ENCODE data around the gene PKLR. TPM values are rescaled to one million over a fixed set of nuclear protein-coding genes. Genes with fewer than 3 reads are reported as not detected.

The PKLR gene
- total and polyA plus RNA-seq, 2 of the 8 experiments (the other 6 are each of a cell fraction or from before 2014, with no cell fraction given), result 2.3 to 7.5 TPM

- DNase-seq (ENCODE audit: low read depth in 1 of 2, low spot score in 2 of 2), result no peak
- H3K4me1 ChIP-seq (replicated peaks in 1 of 4; ENCODE audit: control insufficient read depth in 3 of 4, insufficient read depth in 4 of 4, low read length in 3 of 4), result peaks cover 0 to 7% (median 3%) of the 10 kb centered on the region in 4 experiments; a peak in 4 of 7 replicates
- H3K79me1 ChIP-seq (ENCODE audit: low read depth, low read length), result peaks cover 6% of the 10 kb centered on the region
- H3K79me2 ChIP-seq (ENCODE audit: control insufficient read depth in 1 of 2, insufficient read depth in 2 of 2, low read length in 2 of 2), result peaks cover 0 to 4% of the 10 kb centered on the region in 2 experiments; a peak in 1 of 4 replicates
- no peak overlapping the region for H3K4me3 ChIP-seq (ENCODE audit: extremely low read depth in 1 of 4, insufficient read depth in 2 of 4, low read depth in 3 of 4, low read length in 4 of 4)
- ChIA-PET POLR2A (ENCODE audit: partially characterized antibody) (interaction anchor here (1.2 to 1.6 kb wide), 2 partner anchors 10 to 20 kb away, joined by 3 to 4 read pairs; no protein-coding TSS in a partner anchor), CTCF (ENCODE audit: partially characterized antibody) (interaction anchor here (0.6 to 15.0 kb wide), 7 partner anchors 10 to 625 kb away, joined by 3 to 227 read pairs (median 4); partner anchors contain the start of gene ENTREP3)
- no peak overlapping the region for H3K23ac ChIP-seq (ENCODE audit: insufficient read length)
- no peak overlapping the region for H2BK20ac ChIP-seq (ENCODE audit: low read length)
- H4K20me1 ChIP-seq (replicated peaks in 1 of 2; ENCODE audit: control insufficient read depth in 1 of 2, insufficient read depth in 2 of 2, low read length in 2 of 2), result peaks cover 0 to 8% of the 10 kb centered on the region in 2 experiments
- FAIRE-seq, result no peak
- H2BK5ac ChIP-seq (ENCODE audit: low read depth, low read length), result no peak overlapping the region
- H2BK12ac ChIP-seq (ENCODE audit: low read depth, low read length), result no peak overlapping the region
- no peak overlapping the region for H3K4ac ChIP-seq (replicated peaks; ENCODE audit: insufficient read length, low read depth, low read length)
- no peak overlapping the region for H2AK5ac ChIP-seq (ENCODE audit: low read depth, low read length)
- H4K5ac ChIP-seq (ENCODE audit: insufficient read length, low read depth, low read length), result no peak overlapping the region
- no peak overlapping the region for H2AFZ ChIP-seq (ENCODE audit: low read length)
- H3K9ac ChIP-seq (replicated peaks in 1 of 4; ENCODE audit: extremely low read depth in 1 of 4, low read depth in 3 of 4, low read length in 3 of 4), result no peak overlapping the region
- H4K8ac ChIP-seq (ENCODE audit: extremely low read depth, insufficient read depth, low read length), result no peak overlapping the region
- no peaks in the 10 kb centered on the region for H3K9me3 ChIP-seq (ENCODE audit: insufficient read depth in 2 of 2, low read depth in 1 of 2, low read length in 1 of 2)
- H3K18ac ChIP-seq (ENCODE audit: extremely low read depth, low read length), result no peak overlapping the region
- H2BK15ac ChIP-seq (ENCODE audit: low read length), result no peak overlapping the region
- WGBS, 2 experiments (ENCODE audit: extremely low coverage in 1 of 2, insufficient coverage in 1 of 2, insufficient read length in 1 of 2, insufficient replicate concordance in 2 of 2, low coverage in 1 of 2, low lambda C conversion rate in 2 of 2, missing lambda C conversion rate in 1 of 2), result 87% methylated on average over 4 of the region's 4 CpGs; no CpG with 5 or more reads in 1 of the 2 experiments
- H3K27ac ChIP-seq (ENCODE audit: low read depth, low read length), result no peak overlapping the region
- no peak overlapping the region for H2BK120ac ChIP-seq (replicated peaks; ENCODE audit: low read depth, low read length)
- no peaks in the 10 kb centered on the region for H3K27me3 ChIP-seq (replicated peaks in 1 of 4; ENCODE audit: control insufficient read depth in 3 of 4, extremely low read depth in 1 of 4, insufficient read depth in 3 of 4, low read length in 3 of 4)
- H3K56ac ChIP-seq (replicated peaks; ENCODE audit: insufficient read length, low read depth, low read length), result no peak overlapping the region
- H3K4me2 ChIP-seq (ENCODE audit: insufficient read depth in 1 of 2, low read depth in 2 of 2, low read length in 2 of 2), result no peak overlapping the region
- no peak overlapping the region for H4K91ac ChIP-seq (replicated peaks; ENCODE audit: insufficient read length, low read length)
- peaks cover 0 to 29% (median 3%) of the 10 kb centered on the region in 4 experiments; a peak in 7 of 8 replicates for H3K36me3 ChIP-seq (ENCODE audit: control insufficient read depth in 2 of 4, insufficient read depth in 4 of 4, low read length in 3 of 4)
- peaks cover 2% of the 10 kb centered on the region; the same call in 1 of the 2 replicates for H3K23me2 ChIP-seq (ENCODE audit: low read depth, low read length)
- H3K14ac ChIP-seq (ENCODE audit: insufficient read length), result no peak overlapping the region
- TF ChIP-seq RAD21 (IDR thresholded peaks at IDR 0.05 in 1 of 2, conservative IDR thresholded peaks at IDR 0.05 in 1 of 2; ENCODE audit: low read depth in 2 of 2, low read length in 2 of 2), result no peak
These were observed 26.7 kb upstream of the PKLR start for GRCh38 chr1:155327981-155328380.

Measured in H1 (cell line).